Retinal pigment epithelial cell (primary cell): ENCODE results near the gene TLNRD1.

Source experiments
- DNase-seq: peaks from one replicate; pipeline ENCODE4 v3.0.0-alpha.2; 2010; ENCODE audit warnings: low read depth
- H3K4me3 ChIP-seq: 2 replicates; pipeline ENCODE4 v1.5.1; 2011; ENCODE audit warnings: mild to moderate bottlenecking, low read length, control low read depth, moderate library complexity
- CTCF ChIP-seq: conservative IDR thresholded peaks from 2 replicates; pipeline ENCODE4 v1.5.1; 2011; ENCODE audit warnings: low read depth, low read length, control low read depth, inconsistent platforms

Gene TLNRD1

GRCh38 chr15:80992441-80992840, 8.3 kb upstream of the TLNRD1 start:
- no peak for TF ChIP-seq CTCF
- H3K4me3 ChIP-seq = no peak overlapping the region
- no peak for DNase-seq

GRCh38 chr15:80996247-80996646, 4.5 kb upstream of the TLNRD1 start:
- no peak for DNase-seq
- no peak overlapping the region for H3K4me3 ChIP-seq
- TF ChIP-seq CTCF = peak; percentile 55

GRCh38 chr15:80997692-80998091, 3.0 kb upstream of the TLNRD1 start:
- TF ChIP-seq CTCF = no peak
- no peak overlapping the region for H3K4me3 ChIP-seq
- no peak for DNase-seq

- DNase-seq = no peak
- H3K4me3 ChIP-seq = no peak overlapping the region
- no peak for TF ChIP-seq CTCF
These were observed 2.5 kb upstream of the TLNRD1 start for GRCh38 chr15:80998251-80998650.

- peak overlapping the region; percentile 81 for H3K4me3 ChIP-seq
- DNase-seq = no peak
- no peak for TF ChIP-seq CTCF
These were observed 1.1 kb upstream of the TLNRD1 start for GRCh38 chr15:80999623-81000036.

GRCh38 chr15:81000144-81000623, 539 bp upstream of the TLNRD1 start:
- DNase-seq = no peak
- peak overlapping the region; percentile 81 for H3K4me3 ChIP-seq
- no peak for TF ChIP-seq CTCF

GRCh38 chr15:81001152-81002008, 657 bp downstream of the TLNRD1 start:
- no peak for TF ChIP-seq CTCF
- DNase-seq = no peak

More at GRCh38 chr15:81001152-81002008, 657 bp downstream of the TLNRD1 start:
- peak overlapping the region; percentile 81 for H3K4me3 ChIP-seq
